ELF-1 (cell line): ENCODE results near the gene ZNF296.

ENCODE experiments used
- DNase-seq: peaks from one replicate; pipeline ENCODE4 v3.0.0-alpha.2; 2016; ENCODE audit warnings: low read depth, low spot score

Gene ZNF296

GRCh38 chr19:45087531-45087930, 11.3 kb upstream of the ZNF296 start:
- no peak for DNase-seq

GRCh38 chr19:45086480-45086879, 10.2 kb upstream of the ZNF296 start:
- DNase-seq, result no peak

- no peak for DNase-seq
These were observed 5.9 kb upstream of the ZNF296 start for GRCh38 chr19:45082170-45082569.

DNA sequence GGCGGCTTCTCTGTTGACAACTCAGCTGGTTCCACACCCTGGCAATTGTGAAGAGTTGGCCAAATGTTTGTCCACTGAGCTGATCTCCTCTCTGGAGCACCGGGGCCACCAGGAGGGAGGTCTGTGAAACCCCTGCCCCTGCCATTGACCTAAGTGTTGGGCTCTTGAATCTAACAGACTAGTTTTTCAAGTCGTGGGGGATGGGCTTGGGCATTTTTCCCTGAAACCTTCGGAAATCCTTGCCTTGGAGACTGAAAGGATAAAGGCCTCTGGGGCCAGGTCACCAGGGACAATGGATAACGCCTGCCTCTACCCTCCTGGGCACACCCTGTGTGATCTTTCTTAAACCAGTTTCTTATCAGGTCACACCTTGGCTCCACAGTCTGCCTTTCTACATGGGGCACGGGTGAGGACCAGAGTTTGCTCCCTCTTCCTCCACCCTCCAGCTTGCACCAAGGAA, 3.7 kb upstream of the ZNF296 start:
- peak; percentile 90 for DNase-seq

DNA sequence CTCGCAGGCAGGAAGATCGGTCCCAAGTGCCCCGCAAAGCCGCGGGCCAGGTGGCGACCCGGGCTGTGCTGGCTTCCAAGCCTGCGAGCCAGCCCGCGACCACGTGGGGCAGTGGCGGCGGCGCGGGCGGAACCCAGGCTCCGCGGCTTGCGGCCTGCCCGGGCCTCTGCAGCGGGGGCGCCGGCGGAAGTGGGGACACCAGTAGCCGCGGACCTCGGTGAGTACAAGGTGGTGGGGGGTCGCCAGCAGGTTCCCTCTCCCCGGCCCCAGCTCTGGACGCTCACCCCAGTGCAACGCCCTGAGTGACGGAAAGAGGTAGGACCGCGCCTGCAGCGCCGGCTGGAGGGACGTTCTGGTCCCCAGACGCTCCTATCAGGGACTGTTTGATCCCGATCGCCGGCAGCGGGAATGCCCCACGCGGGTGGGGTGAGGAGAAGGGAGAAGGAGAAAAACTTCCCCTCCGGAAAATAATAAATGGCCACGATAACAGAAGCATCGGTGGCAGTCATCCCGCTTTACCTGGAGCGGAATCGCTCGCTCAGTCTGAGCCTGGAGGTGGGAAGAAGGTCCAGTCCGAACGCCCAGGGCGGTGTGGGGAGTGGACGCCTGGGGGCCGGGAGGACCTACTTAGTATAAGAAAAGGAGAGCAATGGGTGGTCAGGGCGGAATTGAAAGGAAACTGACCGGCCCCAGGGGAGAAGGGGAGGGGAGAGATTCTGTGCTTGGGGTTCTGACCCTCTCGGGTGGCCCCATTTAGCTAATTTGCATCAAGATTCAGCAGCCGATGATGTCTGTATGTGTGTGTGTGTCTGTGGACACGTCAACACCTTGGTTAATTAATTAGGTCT, 3.0 kb upstream of the ZNF296 start, which contains the start of gene GEMIN7:
Gene GEMIN7 (plus strand): TSS at position 198 of the 848 bp plus-strand sequence. CDS start 10,855 bp downstream, outside the sequence.
- peak; percentile 96 for DNase-seq

DNA sequence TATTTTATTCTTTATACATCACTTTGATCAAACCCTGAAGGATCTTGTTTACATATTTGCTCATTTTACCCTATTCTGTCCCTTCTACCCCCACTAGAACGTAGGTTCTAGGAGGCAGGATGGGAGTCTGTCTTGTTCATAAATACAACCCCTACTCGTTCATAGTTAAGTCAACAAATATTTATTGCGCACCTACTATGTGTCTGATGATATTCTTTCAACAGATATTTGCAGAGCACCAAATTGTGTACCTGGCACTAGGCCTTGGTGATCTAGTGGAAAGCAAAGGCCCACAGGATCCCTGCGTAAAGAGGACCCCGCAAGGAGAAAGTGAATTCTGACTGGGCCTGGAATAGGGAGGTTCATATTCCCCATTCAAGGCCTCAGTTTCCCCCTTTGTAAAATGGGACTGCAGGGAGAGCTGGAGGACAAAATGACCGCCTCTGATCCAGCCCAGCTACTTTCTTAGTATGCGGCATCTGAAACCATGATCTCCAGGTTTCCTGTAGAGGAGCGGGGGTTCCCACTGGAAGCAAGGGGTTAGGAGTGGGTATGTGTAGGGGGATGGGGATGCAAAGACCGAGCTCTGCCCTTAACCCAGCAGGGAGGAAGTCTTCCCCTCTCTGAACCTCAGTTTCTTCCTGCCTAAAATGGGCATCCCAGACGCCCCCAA, 2.2 kb upstream of the ZNF296 start:
- no peak for DNase-seq

DNA sequence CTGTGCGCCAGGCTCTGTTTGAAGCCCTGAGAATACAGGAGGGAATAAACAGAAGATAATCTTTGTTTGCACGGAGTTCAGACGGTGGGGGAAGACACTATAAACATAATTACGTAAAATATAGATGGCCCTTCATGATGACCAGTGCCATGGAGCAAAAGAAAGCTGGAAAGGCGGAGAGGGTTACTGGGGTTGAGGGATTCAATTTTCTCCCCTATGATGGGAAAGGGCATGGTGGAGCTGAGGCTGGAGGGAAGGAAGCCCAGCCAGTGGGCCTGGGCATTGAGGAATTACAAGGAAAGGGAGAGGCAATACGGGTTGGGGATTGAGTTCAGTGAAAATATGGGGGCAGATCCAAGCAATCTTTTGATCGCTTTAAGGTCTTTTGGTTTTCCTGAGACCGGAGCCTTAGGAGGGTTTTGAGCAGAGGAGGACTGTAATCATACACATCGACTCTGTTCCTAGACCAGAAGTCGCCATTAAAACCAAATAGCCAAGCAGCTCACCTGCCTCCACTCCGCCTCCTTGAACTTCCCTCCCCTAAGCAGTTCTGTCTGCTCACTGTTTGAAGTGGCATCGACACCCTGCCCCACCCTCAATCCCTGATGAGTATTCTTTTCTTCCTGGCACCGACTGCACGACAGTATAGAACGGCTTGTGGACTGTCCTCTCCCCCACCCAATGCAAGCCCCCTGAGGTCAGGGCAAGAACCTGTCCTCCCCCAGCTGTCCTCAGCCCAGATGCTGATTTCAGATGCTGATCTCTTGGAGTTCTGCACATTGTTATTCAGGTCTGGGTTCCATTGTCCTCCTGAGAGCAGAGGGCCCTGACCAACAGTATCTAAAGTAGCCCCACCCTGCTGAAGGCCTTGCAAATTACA, 813 bp upstream of the ZNF296 start:
- peak; percentile 59 for DNase-seq

DNA sequence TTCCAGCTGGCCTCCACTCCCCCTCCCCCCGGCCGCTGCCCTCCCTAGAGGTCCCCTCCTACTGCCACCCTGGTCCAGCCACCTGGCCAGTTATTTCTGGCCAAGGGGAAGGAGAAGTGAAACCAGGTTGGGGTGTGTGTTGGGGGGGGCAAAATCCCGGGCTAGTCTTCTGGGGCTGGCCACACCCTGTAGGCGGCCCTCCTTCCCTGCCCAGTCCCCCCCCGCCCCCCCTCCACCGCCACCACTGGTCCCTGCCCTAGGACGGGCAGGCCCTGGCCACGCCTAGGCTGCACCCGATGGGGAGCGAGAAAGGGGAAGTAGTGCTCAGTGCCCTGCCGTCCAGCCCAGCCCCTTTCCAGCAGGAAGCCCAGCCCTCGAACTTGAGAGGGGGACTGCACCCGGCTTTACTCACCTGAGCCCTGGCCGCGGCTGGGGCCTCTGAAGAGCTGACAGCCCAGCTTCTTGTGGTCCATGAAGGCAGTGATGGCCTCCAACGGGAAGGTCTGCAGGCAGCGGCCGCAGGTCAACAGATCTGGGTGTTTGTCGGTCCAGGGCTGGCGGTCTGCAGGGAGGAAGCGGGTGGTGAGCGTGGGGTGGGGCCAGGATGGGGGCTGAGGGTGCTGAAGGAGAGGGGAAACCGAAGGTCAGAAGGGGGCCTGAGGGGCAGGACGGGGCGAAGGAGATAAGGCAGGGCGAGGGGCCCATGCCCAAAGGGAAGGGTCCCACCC, 813 bp downstream of the ZNF296 start:
- no peak for DNase-seq

DNA sequence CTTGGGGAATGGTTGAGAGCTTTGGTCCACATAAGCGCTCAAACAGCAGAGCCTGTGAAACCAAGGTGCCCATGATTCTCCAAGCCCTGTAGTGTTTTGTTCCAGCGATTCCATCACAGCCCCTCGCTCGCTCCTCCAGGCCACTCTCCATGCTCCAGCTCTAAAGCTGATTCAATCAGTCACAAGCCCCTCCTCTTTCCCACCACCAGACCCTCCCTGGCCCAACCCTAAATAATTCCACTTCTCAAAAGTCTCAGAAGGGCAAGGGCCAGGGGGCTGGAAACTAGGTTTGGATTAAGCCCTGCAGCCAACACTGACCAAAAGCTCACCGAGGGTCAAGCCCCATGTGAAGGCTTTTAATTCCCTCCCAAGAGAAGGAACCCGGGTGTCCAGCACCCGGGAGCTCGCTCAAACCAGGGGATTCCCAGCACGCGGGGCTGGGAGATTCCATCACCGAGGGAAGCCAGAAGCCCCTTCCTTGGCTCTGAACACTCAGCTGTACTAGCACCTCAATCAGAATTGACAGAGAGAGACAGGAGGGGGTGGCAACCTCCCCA, 1.5 kb downstream of the ZNF296 start:
- DNase-seq, result peak; percentile 71

DNA sequence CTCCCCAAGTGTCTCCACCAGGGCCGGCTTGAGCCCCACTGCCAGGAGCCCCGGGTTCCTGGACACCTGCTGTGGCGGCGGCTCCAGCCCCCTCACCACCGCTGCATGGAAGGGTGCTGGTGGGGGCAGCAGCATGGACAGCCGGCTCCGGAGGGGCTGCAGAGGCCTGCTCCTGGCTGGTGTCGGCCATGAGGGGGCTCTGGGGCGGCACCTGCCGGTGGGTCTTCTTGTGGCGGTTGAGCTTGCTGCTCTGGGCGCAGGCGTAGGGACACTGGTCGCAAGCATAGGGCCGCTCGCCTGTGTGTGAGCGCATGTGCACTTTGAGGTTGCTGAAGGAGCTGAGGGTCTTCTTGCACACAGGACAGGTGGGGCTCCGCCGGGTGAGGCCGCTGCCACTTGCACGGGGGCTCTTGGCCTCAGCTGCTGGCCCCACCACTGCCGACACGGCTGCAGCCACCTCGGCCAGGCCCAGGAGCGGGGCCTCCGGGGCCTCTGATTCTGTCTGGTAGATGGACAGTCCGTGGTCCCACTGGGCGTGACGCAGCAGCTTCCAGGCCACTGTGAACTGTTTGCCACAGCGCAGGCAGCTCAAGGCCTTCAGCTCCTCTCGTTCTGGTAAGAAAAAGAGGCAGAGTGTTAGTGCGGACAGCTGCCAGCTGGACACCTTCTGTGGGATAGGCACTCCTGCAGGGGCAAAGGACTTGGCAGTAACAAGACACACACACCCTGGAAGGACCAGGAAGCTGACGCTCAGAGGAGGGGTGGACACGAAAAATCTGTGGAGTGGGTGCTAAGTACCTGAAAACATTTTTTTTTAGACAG, 4.1 kb downstream of the ZNF296 start:
- peak; percentile 45 for DNase-seq

GRCh38 chr19:45071545-45071938, 4.7 kb downstream of the ZNF296 start:
- no peak for DNase-seq

DNA sequence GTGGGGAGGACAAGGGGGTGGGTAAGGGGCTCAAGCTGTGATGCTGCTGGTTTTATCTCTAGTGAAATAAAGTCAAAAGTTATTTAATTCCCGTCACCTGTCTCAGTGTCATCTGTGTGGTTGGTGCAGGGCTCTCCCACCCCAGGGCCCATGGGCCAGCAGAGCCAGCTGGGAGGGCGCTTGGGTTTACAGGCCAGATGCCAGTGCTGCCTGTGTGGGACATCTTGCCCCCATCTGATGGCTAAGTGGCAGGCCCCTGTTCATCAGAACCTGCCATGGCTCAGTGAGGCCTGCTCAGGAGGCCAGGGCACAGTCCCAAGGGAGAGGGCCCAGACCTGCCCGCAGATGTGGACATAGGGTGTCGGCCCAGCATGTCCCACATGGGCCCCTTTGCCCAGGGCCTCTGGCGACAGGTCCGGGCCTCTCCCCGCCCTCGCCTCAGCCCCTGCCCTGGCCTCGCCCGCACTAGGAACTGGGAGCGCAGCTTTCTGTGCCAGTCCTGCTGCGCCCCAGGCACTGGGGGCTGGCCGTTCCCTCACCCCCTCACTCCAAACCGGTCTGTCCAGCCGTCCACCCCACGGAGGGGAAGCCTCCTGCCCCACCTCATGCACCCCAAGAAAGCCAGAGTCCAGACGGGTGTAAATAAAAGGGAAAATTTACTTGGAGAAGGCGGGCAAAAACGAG, 5.3 kb downstream of the ZNF296 start:
- no peak for DNase-seq

DNA sequence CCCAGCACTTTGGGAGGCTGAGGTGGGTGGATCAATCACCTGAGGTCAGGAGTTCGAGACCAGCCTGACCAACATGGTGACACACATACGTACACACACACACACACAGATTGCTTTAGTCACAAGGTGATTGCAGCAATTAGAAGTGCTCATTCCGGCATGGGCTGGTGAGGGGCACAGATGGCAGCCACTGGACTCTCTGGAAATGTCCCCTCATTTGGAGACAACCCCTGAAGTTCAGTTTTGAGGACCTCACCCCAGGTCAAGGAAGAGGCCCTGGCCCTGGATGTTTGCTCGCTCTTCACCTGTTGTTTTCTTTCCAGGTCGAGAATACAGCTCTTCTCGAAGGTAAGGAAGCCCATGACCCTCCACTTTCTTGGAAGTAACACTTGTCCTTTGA, 6.1 kb downstream of the ZNF296 start:
- DNase-seq, result no peak

DNA sequence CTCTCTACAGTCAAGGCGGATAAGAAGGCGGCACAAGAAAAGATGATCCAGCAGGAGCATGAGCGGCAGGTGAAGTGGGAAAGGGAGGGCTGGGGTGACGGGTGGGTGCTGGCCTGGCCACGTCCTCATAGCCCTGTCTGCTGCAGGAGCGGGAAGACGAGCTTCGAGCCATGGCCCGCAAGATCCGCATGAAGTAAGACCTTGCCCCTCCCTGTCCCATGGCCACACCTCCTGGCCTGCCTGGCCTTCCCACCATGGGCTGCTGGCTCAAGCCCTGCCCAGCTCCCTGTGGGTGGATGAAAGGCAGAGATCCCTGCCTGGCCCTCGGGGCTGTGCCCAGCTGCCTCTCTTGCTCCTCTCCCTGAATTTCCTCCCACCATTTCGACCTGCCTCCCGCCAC, 7.2 kb downstream of the ZNF296 start:
- peak; percentile 78 for DNase-seq

DNA sequence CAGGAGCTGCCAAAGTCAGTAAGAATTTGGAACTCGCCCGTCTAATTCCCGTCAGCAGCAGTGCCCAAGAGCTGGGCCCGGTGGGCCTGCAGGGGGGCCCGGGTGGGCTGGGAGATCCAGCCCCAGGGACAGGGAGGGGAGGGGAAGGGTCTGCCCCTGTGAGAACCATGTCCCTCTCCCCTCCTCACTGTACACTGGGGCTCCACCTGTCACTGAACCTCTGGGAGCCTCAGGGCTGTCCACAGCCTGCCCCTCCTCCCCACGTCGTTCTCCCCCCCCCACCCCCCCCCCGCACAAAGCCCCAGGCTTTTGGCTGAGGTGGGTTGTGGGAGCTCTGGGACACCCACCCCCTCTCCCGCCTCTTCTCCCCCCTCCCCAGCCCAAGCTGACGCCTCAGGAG, 8.2 kb downstream of the ZNF296 start:
- DNase-seq, result no peak

- peak; percentile 75 for DNase-seq
These were observed 9.2 kb downstream of the ZNF296 start for GRCh38 chr19:45066921-45067661.

DNA sequence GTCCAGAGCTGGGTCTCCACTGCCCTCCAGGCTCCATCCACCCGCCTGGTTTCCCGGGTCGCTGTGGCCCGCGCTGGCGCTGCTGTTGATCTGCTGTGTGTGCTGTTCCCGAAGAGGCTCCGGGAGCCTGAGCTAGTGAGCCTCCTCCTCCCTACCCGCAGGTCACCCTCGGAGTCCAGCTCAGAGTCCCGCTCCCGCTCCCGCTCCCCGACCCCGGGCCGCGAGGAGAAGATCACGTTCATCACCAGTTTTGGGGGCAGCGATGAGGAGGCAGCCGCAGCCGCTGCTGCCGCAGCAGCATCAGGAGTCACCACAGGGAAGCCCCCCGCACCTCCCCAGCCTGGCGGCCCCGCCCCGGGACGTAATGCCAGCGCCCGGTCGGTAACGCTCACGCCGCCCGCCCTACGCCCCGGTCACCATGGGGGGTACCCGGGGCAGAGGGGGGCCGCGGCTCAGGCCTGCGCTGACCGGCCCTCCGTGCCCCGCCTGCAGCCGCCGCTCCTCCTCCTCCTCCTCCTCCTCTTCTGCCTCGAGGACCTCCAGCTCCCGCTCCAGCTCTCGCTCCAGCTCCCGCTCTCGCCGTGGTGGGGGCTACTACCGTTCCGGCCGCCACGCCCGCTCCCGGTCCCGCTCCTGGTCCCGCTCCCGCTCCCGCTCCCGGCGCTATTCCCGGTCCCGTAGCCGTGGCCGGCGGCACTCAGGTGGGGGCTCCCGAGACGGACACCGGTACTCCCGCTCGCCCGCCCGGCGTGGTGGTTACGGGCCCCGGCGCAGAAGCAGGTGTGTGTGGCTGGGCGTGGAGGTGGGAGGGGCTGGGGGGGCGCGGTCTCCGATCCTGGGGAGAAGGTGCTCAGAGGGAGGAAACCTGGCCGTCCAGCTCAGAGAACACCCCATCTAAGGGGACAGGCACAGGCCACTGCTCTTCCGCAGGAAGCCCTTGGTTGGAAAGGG, 12.2 kb downstream of the ZNF296 start:
- DNase-seq, result no peak

- DNase-seq, result no peak
These were observed 14.3 kb downstream of the ZNF296 start for GRCh38 chr19:45061965-45062364.
